Transverse colon (tissue), 3 donors: Measurements from ENCODE around the gene ZNF705A.

Experiments
- EP300 ChIP-seq: sonication (generic); formaldehyde crosslinking; IDR thresholded peaks from one replicate; pipeline ENCODE4 v1.6.1; 2017; ENCODE audit warnings: antibody characterized with exemption, low read depth
- POLR2A ChIP-seq: fragments of 450-650 bp; IDR thresholded peaks from one replicate; pipeline ENCODE4 v1.6.1; 2016; ENCODE audit warnings: antibody characterized with exemption, mild to moderate bottlenecking, moderate library complexity
- TF ChIP-seq, protein P1 (sequence below), 5 experiments: fragments of 200-600 bp in 3 of 5; fragments of 450-650 bp in 2 of 5; sonication (generic) in 3 of 5; IDR thresholded peaks; 1 replicate in 2 of 5; 2 replicates in 3 of 5; pipeline ENCODE4 v1.5.1; 2016 to 2017; ENCODE audit warnings: antibody characterized with exemption in 5 of 5, inconsistent platforms in 3 of 5, mild to moderate bottlenecking in 2 of 5, moderate library complexity in 1 of 5

DNA sequence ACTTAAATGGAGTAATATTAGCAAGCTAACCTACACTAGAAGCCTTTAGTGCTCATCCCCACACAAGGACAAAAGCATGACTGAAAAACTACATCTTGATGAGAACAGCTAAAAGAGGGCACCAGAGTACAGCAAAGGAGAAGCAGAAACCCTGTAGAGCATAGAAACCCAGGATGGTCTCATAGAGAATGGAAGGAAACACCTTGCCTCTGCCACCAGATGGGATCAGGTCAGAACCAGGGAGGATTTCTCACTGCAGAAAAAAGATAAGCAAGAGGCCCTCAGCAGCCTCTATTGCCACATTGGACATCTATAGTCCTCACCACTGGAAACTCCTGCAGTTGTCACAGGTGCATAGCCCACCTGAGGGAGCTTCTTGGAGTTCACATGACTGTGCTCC lies 13.6 kb upstream of the ZNF705A start:
- TF ChIP-seq, protein P1, sequence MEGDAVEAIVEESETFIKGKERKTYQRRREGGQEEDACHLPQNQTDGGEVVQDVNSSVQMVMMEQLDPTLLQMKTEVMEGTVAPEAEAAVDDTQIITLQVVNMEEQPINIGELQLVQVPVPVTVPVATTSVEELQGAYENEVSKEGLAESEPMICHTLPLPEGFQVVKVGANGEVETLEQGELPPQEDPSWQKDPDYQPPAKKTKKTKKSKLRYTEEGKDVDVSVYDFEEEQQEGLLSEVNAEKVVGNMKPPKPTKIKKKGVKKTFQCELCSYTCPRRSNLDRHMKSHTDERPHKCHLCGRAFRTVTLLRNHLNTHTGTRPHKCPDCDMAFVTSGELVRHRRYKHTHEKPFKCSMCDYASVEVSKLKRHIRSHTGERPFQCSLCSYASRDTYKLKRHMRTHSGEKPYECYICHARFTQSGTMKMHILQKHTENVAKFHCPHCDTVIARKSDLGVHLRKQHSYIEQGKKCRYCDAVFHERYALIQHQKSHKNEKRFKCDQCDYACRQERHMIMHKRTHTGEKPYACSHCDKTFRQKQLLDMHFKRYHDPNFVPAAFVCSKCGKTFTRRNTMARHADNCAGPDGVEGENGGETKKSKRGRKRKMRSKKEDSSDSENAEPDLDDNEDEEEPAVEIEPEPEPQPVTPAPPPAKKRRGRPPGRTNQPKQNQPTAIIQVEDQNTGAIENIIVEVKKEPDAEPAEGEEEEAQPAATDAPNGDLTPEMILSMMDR (IDR thresholded peaks at IDR 0.05): no peak
- no peak for TF ChIP-seq POLR2A
- TF ChIP-seq EP300: no peak
